Pancreas (tissue), 10 donors: Measurements from ENCODE around the gene SEC14L1. TPM values are rescaled to one million over a fixed set of nuclear protein-coding genes. Genes with fewer than 3 reads are reported as not detected.

ENCODE experiments used
- ATAC-seq, 4 donors: fragments of 200-7000 bp; cut with Tn5 transposase; one replicate each; pipeline versions ENCODE4 v1.8.0 to v1.9.1; 2020; ENCODE audit warnings: mild to moderate bottlenecking in 4 of 4, moderate library complexity in 4 of 4
- DNase-seq, 6 donors: peaks; one replicate each; pipeline ENCODE4 v3.0.0-alpha.2; 2020
- FAIRE-seq: peaks from 2 replicates; lab custom pipeline; 2012; peaks lifted over from hg19 to GRCh38; lab: Jason Lieb, UNC
- H3K27ac ChIP-seq, 4 donors: fragments of 200-600 bp; sonication (generic); 1 replicate in 3 of 4; 2 replicates in 1 of 4; pipeline versions ENCODE4 v1.5.0 to v1.8.0; 2020
- H3K27me3 ChIP-seq, 4 donors: fragments of 200-600 bp; one replicate each; pipeline ENCODE4 v1.8.0; 2021
- H3K36me3 ChIP-seq, 3 donors: fragments of 200-600 bp; sonication (generic) in 1 of 3; one replicate each; pipeline versions ENCODE4 v1.5.0 to v1.8.0; 2020 to 2021
- H3K4me1 ChIP-seq, 3 donors: fragments of 200-600 bp; one replicate each; pipeline ENCODE4 v1.8.0; 2021
- H3K4me3 ChIP-seq, 4 donors: fragments of 200-600 bp; sonication (generic) in 2 of 4; one replicate each; pipeline versions ENCODE4 v1.5.0 to v1.8.0; 2020 to 2021
- H3K9me3 ChIP-seq, 4 donors: fragments of 200-600 bp; one replicate each; pipeline ENCODE4 v1.8.0; 2021
- WGBS, 2 donors: extraction: QIAGEN DNeasy Blood & Tissue Kit; methylation state at CpG; one replicate each; pipeline ENCODE4 v1.1.7; 2013; 5-methylcytosine and 5-hydroxymethylcytosine counted together
- intact Hi-C, 3 donors: fragments of 100-400 bp; cut with DNase I; formaldehyde crosslinking; loops; one replicate each; pipeline versions ENCODE4 v1.11.1 to v1.14.2; 2022
- polyA plus RNA-seq, 2 donors: library from polyadenylated mRNA; stranded (reverse); fragments of 200-250 nt; gene quantifications; one replicate each; pipeline ENCODE4 v1.2.3, GENCODE V29; 2013
- total RNA-seq, 6 donors: library from RNA; stranded (reverse); fragmentation: NEBNext Ultra II Directional in 4 of 6; extraction: Animal tissue kit (Norgen Biotek cat#: 25700) in 4 of 6; gene quantifications; one replicate each; pipeline versions ENCODE4 v1.2.1 to v1.2.4, GENCODE V29; 2021 to 2023
- TF ChIP-seq, protein P1 (sequence below), 4 donors: fragments of 200-600 bp; sonication (generic) in 3 of 4; IDR thresholded peaks; one replicate each; pipeline versions ENCODE4 v1.5.0 to v1.8.0; 2021; ENCODE audit warnings: antibody characterized with exemption in 4 of 4
- donor health status: healthy with polysubstance abuse.
- donor health status: DM: no; HTN: no; CAD: no; lungs with moderate emphysema.
- donor health status: DM: no; HTN: no; CAD: no.
- donor health status: control.
- donor health status: control.
- donor health status: Bipolar disorder and iron deficiency.
- donor health status: DM: yes; HTN: yes; CAD: no.
- donor health status: DM: no; HTN: no; CAD: no.
- donor health status: DM: no; HTN: no; CAD: no.
- donor health status: DM: yes; HTN: yes; CAD: no.

Gene SEC14L1
- total and polyA plus RNA-seq, 8 donors: 17.8 to 45.5 (median 31.8) TPM

DNA sequence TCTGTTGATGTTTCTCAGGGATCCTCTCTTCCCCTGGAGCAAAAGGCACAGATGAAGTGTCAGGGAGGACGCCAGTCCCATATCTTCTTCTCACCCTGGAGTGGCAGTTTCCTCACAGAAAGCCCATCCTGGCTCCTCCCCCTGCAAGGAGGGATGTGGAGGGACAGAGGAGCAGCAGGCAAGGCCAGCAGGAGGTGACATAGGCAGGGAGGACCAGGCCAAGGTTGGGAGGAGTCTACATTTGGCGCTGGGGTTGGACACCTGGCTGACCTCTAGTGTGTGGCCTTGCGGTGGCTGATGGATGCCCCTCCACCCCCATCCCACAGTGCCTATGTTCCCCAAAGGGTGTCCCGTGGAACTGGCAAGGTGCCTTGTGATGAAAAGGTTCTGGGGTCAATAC lies 125.4 kb downstream of the SEC14L1 start:
- no peak for FAIRE-seq
- ATAC-seq: no peak
- TF ChIP-seq, protein P1, sequence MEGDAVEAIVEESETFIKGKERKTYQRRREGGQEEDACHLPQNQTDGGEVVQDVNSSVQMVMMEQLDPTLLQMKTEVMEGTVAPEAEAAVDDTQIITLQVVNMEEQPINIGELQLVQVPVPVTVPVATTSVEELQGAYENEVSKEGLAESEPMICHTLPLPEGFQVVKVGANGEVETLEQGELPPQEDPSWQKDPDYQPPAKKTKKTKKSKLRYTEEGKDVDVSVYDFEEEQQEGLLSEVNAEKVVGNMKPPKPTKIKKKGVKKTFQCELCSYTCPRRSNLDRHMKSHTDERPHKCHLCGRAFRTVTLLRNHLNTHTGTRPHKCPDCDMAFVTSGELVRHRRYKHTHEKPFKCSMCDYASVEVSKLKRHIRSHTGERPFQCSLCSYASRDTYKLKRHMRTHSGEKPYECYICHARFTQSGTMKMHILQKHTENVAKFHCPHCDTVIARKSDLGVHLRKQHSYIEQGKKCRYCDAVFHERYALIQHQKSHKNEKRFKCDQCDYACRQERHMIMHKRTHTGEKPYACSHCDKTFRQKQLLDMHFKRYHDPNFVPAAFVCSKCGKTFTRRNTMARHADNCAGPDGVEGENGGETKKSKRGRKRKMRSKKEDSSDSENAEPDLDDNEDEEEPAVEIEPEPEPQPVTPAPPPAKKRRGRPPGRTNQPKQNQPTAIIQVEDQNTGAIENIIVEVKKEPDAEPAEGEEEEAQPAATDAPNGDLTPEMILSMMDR (IDR thresholded peaks at IDR 0.05): no peak

More for the DNA sequence above, 125.4 kb downstream of the SEC14L1 start:
- 62 to 71% methylated on average over 4 of the region's 4 CpGs for WGBS, 2 donors
- Histone ChIP-seq H3K27ac (no peak overlapping the region), H3K9me3 (no peaks in the 10 kb centered on the region), H3K36me3 (no peaks in the 10 kb centered on the region), H3K4me3 (no peak overlapping the region), H3K27me3 (no peaks in the 10 kb centered on the region), H3K4me1 (no peaks in the 10 kb centered on the region)
- intact Hi-C loops: no loop called here
- DNase-seq: peak in 1 of 6 donors; percentile 26
